Ectodermal cell (in vitro differentiated cells): ENCODE data around the gene IGSF22.

Source experiments
- H3K27ac ChIP-seq: 2 replicates; pipeline ENCODE4 v1.7.0; 2013; ENCODE audit warnings: mild to moderate bottlenecking, low read depth, low read length; ENCODE audit not compliant: insufficient read depth, poor library complexity, severe bottlenecking
- H3K27me3 ChIP-seq: 2 replicates; pipeline ENCODE4 v1.7.0; 2013; ENCODE audit warnings: mild to moderate bottlenecking, low read length; ENCODE audit not compliant: insufficient read depth, control insufficient read depth, poor library complexity, severe bottlenecking
- H3K36me3 ChIP-seq: one replicate; pipeline ENCODE4 v1.7.0; 2013; ENCODE audit warnings: low read length; ENCODE audit not compliant: control insufficient read depth, insufficient read depth
- H3K4me1 ChIP-seq: one replicate; pipeline ENCODE4 v1.7.0; 2013; ENCODE audit warnings: low read length; ENCODE audit not compliant: control insufficient read depth, insufficient read depth
- H3K4me3 ChIP-seq: 2 replicates; pipeline ENCODE4 v1.7.0; 2013; ENCODE audit warnings: low read depth, low read length, control low read depth; ENCODE audit not compliant: insufficient read depth
- H3K9me3 ChIP-seq: 2 replicates; pipeline ENCODE4 v1.7.0; 2013; ENCODE audit warnings: mild to moderate bottlenecking, low read length, moderate library complexity; ENCODE audit not compliant: control insufficient read depth
- WGBS, 2 experiments: methylation state at CpG; one replicate each; pipeline ENCODE4 v1.1.7; 2013; ENCODE audit warnings: missing lambda C conversion rate in 2 of 2; 5-methylcytosine and 5-hydroxymethylcytosine counted together

Gene IGSF22

GRCh38 chr11:18720091-18720807 lies 5.7 kb downstream of the IGSF22 start:
- 86 to 89% methylated on average over 5 of the region's 5 CpGs for WGBS, 2 experiments
- peaks cover 6% of the 10 kb centered on the region for H3K4me1 ChIP-seq
- no peaks in the 10 kb centered on the region for H3K36me3 ChIP-seq
- no peak overlapping the region for H3K27ac ChIP-seq
- H3K27me3 ChIP-seq, result peaks cover 27% of the 10 kb centered on the region
- peak overlapping the region; percentile 58 for H3K4me3 ChIP-seq
- no peaks in the 10 kb centered on the region for H3K9me3 ChIP-seq

DNA sequence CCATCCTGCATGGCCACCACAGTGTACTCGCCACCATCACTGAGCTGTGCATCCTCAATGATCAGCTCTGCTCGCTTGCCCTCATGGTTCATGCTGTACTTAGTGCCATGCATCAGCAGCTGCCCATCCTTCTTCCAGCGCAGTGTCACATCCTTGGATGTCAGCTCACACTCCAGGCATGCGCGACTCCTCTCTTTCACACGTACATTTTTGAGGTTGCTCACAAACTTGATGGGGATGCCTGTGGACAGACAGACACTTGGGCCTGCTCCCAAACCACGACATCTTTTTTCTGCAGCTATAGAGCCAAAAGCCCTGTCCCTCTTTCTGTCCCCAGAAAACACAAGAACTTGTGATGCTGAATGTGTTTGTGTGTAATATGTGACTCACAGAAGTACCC lies 10.5 kb downstream of the IGSF22 start:
- no peaks in the 10 kb centered on the region for H3K9me3 ChIP-seq
- peaks cover 22% of the 10 kb centered on the region for H3K27me3 ChIP-seq
- no peaks in the 10 kb centered on the region for H3K36me3 ChIP-seq
- WGBS, 2 experiments, result 76 to 78% methylated on average over 7 of the region's 7 CpGs
- H3K4me1 ChIP-seq, result no peaks in the 10 kb centered on the region
- H3K27ac ChIP-seq, result no peak overlapping the region
- no peak overlapping the region for H3K4me3 ChIP-seq

DNA sequence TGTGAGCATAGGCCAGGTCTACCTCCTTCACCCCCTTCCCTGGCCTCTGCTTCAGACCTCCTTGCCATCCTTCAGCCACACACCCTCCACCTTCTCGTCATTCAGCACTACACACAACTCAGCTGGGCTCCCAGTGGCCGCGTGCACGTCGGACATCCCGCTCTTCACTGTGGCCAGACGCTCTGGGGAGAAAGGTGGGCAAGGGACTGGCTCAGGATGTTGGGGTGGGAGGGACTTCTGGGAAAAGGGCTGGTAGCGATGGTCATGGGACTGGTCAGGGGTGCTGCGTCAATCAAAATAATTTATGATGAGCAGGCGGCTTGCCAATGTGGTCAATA lies 11.6 kb downstream of the IGSF22 start:
- Histone ChIP-seq H3K27me3 (peaks cover 18% of the 10 kb centered on the region), H3K4me3 (no peak overlapping the region), H3K4me1 (no peaks in the 10 kb centered on the region), H3K9me3 (no peaks in the 10 kb centered on the region), H3K27ac (no peak overlapping the region), H3K36me3 (no peaks in the 10 kb centered on the region)
- WGBS, 2 experiments, result 83 to 84% methylated on average over 10 of the region's 10 CpGs

- H3K27me3 ChIP-seq, result peaks cover 21% of the 10 kb centered on the region
- 90 to 91% methylated on average over 26 of the region's 26 CpGs for whole genome bisulfite sequencing, 2 experiments
- H3K9me3 ChIP-seq, result no peaks in the 10 kb centered on the region
- no peaks in the 10 kb centered on the region for H3K4me1 ChIP-seq
- no peaks in the 10 kb centered on the region for H3K36me3 ChIP-seq
- H3K4me3 ChIP-seq, result no peak overlapping the region
- no peak overlapping the region for H3K27ac ChIP-seq
Measured at GRCh38 chr11:18713646-18714442, 12.1 kb downstream of the IGSF22 start.

DNA sequence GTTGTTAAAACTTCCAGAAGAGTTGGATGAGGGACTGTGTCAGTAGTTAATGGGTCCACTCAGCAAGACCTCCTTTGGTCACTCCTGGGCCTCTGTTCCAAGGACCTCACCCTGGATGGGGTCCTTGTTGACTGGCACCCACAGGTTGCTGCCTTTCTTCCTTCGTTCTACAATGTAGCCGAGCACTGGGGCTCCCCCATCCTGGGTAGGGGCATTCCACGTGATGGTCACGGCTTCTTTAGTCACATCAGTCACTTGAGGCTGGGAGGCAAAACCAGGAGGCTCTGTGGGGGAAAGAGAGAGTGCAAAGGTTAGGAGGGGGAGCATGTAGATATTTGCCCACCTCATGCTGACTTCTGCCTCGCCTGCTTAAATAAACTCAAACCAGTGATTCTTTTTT lies 15.4 kb downstream of the IGSF22 start:
- WGBS, 2 experiments, result 82 to 86% methylated on average over 5 of the region's 5 CpGs
- Histone ChIP-seq H3K27me3 (peaks cover 15% of the 10 kb centered on the region), H3K4me1 (no peaks in the 10 kb centered on the region), H3K27ac (no peak overlapping the region), H3K36me3 (no peaks in the 10 kb centered on the region), H3K4me3 (no peak overlapping the region), H3K9me3 (no peaks in the 10 kb centered on the region)

DNA sequence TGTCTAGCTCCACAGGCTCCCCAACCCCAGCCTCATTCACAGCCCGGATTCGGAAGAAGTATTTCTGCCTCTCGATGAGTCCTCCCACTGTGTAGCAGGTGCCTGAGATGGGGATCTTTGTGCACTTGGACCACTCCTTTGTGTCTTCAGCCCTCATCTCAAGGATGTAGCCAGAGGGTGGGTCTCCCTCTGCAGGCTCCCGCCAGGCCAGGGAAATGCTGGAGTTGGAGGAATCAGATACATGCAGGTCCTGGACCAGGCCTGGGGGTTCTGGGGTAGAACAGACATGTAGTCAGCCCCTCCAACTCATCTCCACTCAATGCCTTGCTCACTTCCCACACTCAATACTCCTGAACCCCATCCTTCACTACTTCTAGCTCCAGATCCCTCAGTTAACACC lies 16.6 kb downstream of the IGSF22 start:
- Histone ChIP-seq H3K27me3 (peaks cover 20% of the 10 kb centered on the region), H3K27ac (no peak overlapping the region), H3K4me1 (no peaks in the 10 kb centered on the region), H3K36me3 (no peaks in the 10 kb centered on the region), H3K9me3 (no peaks in the 10 kb centered on the region), H3K4me3 (no peak overlapping the region)
- 89 to 90% methylated on average over 4 of the region's 4 CpGs for WGBS, 2 experiments

GRCh38 chr11:18707811-18708340 lies 18.1 kb downstream of the IGSF22 start:
- no peaks in the 10 kb centered on the region for H3K36me3 ChIP-seq
- H3K4me1 ChIP-seq, result no peaks in the 10 kb centered on the region
- WGBS, 2 experiments, result 93% methylated on average over 12 of the region's 12 CpGs
- no peak overlapping the region for H3K27ac ChIP-seq
- no peaks in the 10 kb centered on the region for H3K9me3 ChIP-seq
- H3K27me3 ChIP-seq, result peaks cover 20% of the 10 kb centered on the region
- no peak overlapping the region for H3K4me3 ChIP-seq

DNA sequence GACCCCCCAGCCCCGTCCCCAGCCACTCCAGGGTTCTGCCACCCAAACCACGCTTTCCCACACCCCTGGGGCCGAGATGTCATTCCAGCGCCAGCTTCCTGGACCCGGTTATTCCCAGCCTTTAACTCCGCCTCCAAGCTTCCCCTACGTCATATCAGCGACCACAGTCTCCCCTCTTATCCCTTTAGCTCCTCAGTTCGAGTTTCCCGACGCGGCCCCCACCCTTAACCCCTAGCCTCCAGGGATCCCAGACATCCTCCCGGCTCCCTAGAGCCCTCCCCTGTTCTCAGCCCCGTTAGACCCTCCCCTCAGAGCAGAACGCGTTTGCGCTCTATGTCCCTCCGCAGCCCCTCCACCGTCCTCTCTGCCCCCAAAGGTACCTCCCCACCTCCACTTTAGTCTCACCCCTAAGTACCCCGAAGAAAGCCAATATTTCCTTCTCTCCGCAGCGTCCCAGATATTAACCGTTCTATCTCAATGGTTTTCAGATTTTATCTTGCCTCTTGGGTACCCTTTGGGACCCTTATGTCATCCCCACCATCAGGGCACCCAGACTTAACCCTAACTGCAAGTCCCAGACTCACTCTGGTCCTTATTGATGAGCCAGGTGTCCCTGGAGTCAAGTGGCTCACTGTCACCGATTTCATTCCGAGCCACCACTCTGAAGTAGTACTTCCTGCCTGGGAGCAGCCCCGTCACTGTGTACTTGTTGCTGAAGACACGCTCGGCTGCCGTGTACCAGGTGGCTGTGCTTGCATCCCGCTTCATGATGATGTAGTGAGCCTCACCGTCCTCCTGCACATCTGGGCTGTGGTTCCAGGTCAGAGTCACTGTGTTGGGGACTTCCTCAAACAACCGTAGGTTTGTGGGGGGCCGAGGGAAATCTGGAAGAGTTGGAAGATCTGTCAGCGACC lies 19.4 kb downstream of the IGSF22 start:
- Histone ChIP-seq H3K36me3 (no peaks in the 10 kb centered on the region), H3K27me3 (peaks cover 17% of the 10 kb centered on the region), H3K27ac (no peak overlapping the region), H3K4me3 (no peak overlapping the region), H3K4me1 (no peaks in the 10 kb centered on the region), H3K9me3 (no peaks in the 10 kb centered on the region)
- 73 to 77% methylated on average over 34 of the region's 34 CpGs for WGBS, 2 experiments

DNA sequence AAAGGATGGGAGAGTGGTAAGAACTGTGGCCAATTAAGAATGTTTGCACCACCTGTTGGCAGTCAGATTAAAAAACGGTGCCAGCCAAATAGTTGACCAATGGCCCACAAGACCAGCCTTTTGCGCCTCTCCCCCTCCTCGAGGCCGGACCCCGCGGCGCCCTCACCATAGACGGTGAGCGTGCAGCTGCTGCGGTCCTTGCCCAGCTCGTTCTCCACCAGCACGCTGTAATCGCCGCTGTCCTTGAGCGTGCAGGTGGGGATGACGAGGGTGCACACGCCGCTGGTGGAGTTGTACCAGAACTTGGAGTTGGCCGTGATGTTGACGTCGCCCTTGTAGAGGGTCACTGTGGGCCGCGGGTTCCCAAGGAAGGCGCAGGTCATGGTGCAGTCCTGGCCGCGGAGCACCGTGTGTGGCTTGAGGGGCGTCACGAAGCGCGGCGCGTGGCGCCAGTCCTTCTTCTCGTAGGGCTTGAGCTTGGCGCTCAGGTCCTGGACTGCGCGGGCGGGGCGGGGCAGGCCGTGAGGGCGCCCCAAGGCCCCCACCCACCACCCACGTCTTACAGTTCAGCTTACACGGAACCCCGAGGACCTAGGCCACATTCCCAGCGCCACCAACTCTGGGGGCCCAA lies 20.2 kb downstream of the IGSF22 start:
- Histone ChIP-seq H3K27ac (no peak overlapping the region), H3K4me3 (peak overlapping the region; percentile 25), H3K27me3 (peaks cover 19% of the 10 kb centered on the region), H3K36me3 (no peaks in the 10 kb centered on the region), H3K9me3 (no peaks in the 10 kb centered on the region), H3K4me1 (no peaks in the 10 kb centered on the region)
- 73 to 76% methylated on average over 46 of the region's 46 CpGs for WGBS, 2 experiments
